AG08396 (cell line): ENCODE data around the gene TOMM34.

Experiments used
- DNase-seq: peaks from one replicate; pipeline ENCODE4 v3.0.0; 2012; ENCODE audit warnings: low spot score, mixed read lengths

Gene TOMM34

DNA sequence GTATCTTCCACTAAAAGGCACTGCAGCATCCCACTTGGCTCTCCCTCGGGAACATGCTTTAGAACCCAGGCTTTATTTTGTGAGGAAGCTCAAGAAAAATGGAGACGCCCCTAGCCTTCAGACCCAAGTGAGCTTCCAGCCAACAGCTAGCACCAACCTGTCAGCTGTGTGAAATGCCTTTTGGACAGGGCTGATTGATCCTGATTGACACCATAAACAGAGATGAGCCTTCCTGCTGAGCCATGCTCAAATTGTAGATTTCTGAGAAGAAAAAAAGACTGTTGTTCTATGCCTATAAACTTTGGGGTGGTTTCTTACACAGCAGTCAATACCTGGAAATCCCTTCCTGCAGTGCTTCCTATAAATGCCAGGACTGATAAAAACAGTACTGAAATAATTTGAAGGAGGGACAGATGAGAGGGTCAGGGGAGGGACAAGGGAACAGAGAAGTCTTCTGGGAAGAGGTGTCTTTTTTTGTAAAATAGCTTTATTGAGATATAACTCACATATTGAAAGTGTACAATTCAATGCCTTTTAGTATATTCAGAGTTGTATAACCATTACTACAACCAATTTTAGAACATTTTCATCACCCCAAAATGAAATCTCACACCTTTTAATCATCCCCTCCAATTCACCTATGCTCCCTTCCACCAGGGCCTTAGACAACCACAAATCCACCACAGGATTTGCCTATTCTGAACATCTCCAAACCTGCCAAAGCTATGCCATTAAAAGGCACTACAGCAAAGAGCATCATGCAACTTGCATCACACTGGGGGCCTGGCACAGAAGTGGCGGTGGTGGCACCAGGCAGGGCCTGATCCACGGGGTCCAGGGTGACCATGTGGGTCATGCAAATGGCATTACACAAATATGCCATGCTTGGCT, 3.4 kb upstream of the TOMM34 start:
- no peak for DNase-seq

DNA sequence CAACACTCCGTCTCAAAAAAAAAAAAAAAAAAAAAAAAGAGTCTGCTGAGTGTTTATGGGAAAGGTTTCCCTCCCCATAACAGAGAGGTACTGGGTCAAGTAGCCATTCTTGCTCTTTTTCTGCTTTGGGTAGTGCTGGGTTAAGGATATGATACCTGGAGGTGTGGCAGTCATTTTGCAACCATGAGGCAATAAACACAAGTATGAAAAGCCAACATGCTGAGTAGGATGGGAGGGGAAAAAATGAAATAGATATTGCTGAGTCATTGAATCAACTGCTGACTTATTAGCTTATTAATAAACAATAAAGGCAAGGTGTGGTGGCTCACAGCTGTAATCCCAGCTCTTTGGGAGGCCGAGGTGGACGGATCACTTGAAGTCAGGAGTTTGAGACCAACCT, 2.3 kb upstream of the TOMM34 start:
- no peak for DNase-seq

DNA sequence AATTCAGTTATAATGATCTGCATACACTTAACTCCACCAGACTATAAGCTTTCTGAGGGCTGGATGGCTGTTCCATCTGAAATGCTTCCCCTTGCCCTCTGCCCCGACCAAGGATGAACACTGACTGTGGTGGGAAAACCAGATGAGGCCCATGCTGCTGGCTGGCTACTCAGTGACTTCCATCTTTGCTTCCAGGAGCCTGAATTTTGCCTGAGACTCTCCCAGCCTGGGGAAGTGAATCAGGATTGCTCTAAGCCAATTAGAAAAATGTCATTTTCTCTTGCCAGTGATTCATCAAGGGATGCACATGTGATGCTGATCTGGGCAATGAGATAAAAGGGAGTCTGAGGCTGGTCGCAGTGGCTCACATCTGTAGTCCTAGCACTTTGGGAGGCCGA, 1.7 kb upstream of the TOMM34 start:
- peak; percentile 74 for DNase-seq

DNA sequence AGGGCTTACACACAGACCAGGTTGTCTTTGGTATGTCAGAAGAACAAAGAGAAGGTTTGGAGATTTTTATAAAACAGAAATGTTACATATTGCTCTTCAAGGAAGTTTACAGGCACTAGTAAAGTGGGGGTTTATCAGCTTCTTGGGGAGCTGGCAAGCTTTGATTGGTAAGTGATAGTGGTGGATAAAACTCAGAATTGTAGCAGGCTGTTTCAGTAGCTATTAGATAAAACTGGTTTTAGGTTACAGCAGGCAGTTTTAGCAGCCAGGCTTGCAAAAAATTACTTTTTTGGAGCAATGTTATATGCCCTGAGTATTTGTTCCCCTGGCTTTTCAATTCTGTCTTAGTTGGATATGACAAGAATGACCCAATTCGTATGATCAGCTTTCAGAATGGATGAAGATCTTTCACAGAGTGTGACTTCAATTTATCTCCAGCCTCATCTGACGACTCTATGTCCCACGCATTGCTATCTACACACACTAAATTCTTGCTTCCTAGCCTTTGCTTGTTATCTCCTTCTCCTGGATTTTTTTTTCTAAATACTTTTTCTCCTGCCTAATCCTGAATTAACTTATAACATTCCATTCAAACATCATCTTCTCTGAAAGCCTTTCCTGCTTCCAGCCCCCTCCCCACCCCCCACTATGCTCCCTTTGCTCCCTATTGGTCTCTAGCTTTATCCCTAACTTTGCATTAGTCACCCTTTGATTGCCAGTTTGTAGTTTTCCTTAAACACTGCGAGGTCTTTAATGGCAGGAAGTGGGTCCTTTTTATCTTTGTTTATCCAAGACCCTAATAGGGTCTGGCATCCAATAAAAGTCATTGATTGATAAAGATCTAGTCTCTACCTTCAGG, 1.0 kb upstream of the TOMM34 start:
- DNase-seq, result no peak

DNA sequence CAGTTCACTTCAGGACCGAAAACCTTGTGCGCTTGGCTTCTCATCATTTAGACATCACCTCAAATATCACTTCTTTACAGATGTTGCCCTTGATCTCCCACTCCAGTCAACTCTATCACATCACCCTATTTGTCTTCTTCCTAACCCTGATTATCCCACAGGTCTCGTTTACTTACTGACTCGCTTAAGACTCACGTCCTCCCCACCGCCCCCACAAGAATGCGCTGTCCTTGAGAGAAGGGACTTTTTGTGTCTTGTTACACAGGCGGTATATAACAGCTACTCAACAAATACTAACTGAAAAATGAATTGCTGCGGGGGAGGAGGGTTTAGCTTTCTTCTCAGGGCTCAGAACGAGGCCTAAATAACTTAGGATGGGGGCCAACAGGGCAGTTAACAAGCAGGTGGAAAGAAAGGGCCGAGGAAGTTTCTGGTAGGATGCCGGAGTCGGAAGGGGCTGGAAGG, 527 bp downstream of the TOMM34 start:
- peak; percentile 52 for DNase-seq

DNA sequence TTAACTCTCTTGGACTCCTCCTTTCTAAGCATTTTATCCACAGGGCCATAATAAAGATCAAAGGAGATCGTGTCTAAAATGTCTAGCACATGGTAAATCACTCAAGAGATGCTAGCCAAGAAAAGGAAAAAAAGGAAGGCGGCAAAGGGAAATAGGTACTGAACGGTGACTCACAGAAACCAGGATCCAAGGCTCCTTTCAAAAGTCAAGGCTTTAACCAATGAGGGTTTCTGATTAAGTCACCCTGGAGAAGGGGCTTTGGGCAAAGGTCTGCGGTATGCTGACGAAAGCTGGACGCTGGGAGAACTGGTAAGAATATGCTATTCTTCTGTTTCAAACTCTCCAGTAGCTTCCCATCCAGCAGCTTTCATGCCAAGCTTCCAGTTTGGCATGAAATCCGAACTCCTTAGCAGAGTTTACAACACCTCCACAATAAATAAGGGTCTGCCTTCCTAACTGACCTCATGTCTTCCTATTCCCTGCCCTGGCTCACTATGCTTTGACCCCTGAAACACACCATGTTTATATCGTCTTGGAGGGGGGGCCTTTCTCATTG, 1.0 kb downstream of the TOMM34 start:
- DNase-seq, result no peak

DNA sequence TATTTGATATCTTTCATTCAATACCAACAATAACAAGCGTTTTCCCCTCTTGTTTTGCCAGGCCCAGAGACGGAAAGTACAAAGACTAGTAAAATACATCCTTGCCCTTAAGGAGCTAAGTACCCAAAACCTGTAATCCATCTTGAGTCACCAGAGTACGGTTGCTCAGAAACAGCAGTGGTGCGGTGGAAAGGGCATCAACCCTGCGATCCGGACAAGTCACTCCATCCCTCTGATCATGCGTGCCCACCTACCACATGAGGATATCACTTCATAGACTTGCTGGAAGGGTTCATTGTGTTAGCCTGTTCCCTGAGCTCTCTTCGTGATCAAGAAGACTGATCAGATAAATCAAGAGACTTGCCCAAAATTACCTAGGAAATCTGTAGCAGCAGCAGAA, 1.9 kb downstream of the TOMM34 start:
- no peak for DNase-seq

DNA sequence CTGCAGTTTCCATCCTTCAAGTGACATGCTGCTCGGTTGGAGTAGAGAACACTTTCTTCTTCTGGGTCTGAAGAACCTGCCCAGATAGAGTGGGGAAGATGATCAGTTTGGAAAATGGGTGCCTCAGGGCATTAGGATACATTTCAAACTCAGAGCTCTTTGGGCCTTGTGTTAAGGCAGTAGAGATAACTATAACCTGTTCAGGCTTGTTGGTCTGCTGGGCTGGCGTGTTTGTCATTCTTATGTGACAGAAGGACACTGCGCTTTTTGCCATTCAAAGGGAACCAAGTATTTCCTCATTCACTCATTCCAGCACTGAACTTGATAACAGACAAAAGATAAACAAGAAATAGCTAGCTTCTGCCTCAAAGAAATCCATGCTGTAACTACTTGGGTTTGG, 3.8 kb downstream of the TOMM34 start:
- no peak for DNase-seq

DNA sequence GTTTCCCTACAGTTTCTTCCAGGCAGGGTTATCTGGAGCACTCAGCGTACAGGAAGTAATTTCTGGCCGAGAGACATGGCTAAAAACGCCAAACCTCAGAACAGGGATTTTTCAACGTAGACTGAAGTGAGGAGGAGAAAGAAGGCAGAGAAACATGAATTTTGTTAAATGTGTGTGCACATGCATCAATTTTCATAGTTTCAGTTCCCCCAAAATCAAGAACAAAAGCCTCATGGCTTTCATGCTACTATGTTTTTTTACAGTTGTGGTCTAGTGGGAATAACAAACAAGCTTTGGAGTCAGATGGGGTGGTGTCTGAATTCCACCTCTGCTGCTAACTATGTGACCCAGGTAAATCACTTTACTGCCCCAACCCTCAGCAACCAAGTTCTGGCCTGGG, 4.9 kb downstream of the TOMM34 start:
- no peak for DNase-seq

DNA sequence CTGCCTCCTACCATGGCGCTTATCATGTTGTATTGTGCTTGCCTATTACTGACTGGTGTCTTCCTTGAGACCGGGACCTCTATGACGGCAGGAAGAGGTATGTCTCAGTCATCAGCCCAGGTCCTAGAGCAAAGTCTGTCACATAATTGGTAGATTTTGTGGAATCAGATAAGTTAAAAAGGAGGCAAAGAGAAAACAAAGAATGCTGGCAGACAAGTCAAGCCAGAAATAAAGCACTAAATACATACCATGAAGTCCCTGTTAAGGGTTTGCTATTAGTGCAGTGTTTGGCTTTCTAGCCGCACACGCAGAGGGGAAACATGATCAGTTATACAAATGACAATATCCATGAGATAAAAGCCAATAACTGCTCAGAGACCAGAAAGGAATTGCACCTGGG, 6.0 kb downstream of the TOMM34 start:
- no peak for DNase-seq

DNA sequence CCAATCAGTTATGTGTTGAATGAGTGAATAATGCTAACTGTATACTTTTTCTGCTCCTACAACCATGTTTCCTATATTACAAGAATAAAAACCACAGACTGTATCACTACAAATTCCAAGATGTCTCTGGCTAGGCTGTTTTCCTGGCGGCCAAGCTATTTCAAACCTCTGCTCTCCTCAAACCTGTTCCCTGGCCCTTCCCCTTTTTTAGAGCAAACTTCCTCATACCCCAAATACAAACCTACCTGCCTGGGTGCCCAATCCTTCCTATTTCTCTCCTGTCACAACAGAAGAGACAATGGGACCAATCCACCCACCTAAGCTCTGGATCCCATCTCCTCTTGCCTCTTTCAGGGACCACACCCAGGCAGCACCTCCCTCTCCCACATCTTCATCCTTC, 7.5 kb downstream of the TOMM34 start:
- no peak for DNase-seq

DNA sequence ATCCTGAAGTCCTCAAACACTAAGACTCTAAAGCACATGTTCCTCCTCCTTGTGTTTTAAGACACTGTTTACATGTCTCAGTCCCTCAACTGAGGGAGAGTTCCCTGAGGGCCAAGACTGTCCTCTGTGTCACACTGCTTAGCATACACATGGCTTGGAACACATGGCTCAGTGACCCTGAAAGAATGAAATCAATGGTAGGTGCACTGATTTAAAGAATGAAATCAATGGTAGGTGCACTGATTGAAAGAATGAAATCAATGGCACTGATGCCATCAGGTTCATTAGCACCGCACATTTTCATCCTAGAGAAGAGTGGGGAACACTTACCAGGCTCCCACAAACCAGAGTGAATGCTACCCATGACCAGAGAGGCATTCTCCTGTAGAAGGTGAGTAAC, 9.8 kb downstream of the TOMM34 start:
- DNase-seq, result no peak

DNA sequence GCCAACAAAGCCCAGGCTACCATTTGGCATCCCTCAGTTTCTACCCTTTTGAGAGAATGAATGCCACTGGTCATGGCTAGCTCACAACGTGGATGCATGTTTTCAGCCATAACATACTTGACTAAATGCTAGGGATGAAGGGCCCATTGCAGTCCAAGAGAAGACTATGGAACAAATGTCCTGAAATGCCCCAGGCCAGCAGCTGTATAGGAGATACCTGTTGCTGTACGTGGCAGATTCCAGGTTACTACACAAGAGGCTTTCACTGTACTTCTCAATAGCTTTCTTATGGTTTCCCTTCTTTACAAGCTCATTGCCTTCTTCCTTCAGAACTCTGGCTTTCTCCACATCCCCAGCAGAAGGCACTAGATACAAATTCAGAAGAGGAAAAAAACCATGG, 11.7 kb downstream of the TOMM34 start:
- DNase-seq, result no peak

DNA sequence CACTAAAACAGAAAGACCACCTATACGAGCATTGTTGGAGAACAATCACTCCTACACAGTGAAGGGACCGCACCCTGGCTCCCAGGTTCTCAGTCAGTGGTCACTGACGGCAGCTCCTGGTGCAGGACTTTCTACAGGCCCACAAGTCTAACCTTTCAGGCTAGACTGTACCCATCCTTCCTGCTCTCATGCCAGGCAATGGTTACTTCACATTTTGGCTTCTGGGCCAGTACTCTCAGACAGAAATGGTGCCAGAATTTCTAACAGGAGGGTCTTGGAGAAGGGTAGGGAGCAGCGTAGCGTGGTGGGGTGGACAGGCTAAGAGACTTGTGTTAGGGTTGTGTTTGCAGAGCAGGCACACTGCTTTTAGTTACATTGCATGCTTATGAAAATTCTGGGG, 12.1 kb downstream of the TOMM34 start:
- DNase-seq, result no peak

DNA sequence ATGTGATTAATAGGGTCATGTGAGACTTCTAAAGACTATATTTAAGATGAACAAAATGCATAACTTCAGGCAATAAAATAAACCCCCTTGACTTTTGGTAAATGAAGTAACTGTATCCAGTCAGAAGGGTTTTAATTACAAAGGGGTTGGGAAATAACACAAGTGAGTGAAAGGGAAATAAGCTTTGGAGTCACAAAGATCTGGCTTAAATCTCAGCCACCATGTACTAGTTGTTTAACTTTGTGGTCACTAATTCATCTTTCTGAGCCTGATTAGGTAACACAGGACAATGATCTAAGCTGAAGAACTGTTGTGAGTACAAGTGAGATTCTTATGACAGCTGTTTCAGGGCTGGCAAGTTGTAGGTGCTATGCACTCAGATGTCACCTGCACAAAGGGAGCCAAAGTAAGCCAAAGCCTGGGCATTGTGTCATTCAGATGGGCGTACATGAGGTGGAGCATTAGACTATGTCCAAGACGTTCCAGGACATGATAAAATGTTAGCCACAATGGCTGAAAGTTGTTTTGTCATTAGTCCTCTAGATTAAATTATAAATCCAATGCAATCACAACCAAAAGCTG, 13.8 kb downstream of the TOMM34 start:
- DNase-seq, result no peak

DNA sequence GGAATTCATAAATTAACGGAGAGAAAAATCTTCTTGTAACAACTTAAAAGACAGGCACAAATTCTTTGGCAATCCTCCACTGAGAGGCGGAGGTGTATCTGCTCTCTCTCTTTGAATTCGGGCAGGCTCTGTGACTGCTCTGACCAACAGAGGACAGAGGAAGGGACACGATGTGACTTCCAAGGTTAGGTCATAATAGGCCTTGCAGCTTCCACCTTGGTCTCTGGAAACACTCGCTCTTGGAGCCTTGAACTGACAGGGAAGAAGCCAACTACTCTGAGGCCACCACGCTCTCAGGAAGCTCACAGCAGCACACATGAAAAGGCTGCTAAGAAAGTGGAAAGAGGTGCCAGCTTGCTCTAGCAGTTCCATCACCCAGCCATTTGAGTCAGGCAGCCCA, 14.9 kb downstream of the TOMM34 start:
- no peak for DNase-seq

DNA sequence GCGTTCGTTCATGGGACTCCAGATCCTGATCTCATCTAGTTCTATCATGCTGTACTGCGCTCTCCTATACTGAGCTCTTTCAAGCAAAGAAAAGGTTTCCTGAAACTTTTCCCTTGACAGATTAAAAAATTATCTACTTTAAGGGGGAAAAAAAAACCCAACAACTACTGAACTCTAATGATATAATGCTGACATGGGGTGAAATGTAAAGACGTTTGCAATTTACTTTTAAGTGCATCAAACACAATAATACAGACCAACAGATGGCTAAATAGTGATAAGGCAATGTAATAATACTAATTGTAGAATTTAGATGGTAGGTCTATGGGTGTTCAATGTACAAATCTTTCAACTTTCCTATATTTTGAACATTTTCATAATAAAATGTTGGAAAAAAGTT, 16.4 kb downstream of the TOMM34 start:
- DNase-seq, result no peak

DNA sequence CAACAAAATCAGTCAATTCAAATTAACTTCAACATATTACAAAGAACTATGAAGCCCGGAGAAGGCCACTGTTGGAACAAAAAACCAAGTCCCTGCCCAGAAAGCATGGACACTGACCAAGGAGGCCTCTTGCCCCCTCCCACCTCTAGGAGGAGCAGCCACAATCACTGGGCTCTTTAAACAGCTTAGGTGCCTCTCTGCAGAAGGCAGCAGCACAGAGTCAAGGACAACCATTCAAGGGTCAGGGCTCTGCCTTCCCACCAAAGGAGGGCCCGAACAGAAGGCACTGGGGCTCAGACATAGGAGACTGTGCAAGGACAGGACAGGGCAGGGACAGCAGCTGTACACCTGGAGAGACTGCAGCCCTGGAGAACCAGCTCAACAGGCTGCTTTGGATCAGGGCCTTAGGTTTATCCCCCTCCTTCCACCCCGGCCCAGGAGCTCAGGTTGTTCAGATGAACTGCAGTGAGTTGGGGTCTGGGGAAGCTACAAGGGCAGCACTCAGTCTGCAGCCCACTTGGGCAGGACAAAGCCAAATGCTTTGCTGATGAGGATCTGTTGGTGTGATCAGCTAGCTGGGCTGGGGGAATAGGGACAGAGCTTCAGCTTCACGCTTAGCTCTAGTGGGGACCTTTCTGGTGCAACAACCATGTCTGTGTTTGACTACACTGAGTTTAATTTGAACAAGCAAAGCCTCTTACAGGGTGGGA, 17.8 kb downstream of the TOMM34 start:
- no peak for DNase-seq

DNA sequence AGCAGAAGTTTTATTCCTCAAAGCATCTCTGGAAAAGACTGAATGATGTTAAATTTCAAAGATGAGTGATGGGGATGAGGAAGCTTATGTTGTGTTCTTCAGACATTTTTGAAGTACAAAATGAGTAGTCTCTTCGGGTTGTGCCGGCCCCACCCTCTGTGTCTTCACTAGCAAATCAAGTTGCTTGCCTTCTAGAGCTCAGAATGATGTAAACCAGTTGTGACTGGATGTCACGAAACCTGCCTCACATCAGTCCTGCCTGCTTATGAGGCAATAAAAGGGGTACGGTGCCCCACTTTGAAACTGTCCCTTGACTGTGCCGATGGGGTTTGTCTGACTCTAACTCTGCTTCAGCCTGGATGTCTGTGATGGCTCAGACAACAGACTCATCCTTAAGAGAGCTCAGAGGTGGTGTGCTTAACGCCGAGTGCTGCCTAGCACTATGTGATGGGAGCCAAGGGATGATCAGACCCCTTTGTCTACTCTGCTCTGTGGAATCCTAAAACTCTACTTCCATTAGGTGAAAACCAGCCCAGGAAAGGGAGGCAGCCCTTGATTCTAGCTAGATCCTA, 19.0 kb downstream of the TOMM34 start:
- DNase-seq, result no peak

DNA sequence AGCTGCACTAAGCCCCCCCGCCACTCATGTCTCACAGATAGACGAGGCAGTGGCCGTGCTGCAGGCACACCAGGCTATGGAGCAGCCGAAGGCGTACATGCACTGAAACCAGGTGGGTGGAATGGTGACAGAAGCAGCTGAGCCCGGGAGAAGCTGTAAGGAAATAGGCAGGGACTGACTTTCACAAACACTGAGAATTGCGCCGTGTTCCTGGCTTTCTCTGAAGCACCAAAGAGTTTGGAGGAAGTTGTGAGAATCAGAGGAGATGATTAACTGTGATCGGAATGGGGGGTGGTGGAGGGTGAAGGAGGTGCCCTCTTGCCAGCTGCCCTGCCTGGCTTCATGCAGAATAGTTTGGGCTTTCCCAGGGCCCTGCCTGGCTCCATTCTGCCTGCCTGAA, 21.6 kb downstream of the TOMM34 start:
- DNase-seq, result no peak

DNA sequence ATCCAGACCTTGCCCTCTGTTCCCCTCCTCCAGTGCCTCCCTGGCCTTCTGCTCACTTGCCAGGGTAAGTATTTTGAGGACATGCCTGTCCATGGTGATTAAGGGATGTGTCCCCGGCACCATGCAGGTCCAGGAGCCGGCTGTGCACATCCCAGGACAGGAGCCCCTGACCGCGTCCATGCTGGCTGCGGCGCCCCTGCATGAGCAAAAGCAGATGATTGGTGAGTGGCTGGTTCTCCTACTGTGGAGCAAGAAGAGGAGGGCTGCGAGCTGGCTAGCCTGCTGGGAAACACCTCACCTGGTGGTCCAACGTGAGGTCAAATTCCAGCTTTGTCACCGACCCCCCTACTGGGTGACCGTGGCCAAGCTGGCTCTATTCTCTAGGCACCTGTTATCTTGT, 23.7 kb downstream of the TOMM34 start:
- no peak for DNase-seq

DNA sequence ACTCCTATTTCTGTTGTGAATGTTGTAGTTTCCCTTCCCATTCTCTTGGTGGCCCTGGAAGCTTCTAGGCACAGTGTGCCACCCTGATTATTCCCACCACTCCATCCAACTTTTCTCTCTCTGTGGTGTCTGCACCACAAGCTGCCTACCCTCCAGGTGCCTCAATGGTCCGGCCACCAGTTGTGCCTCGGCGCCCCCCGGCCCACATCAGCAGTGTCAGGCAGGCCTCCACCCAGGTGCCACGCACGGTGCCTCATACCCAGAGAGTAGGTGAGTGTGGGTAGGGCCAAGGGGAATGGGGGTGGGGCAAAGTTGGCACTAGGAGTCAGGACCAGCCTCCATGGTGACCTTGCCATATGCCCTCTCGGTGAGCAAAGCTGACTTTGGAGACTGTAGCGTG, 27.3 kb downstream of the TOMM34 start:
- DNase-seq, result no peak
